ENCODE results near the gene PSENEN. TPM values are rescaled to one million over a fixed set of nuclear protein-coding genes. Genes with fewer than 3 reads are reported as not detected.

The PSENEN gene
- total RNA-seq, 1 experiment from 2014 or later = 42.9 TPM

DNA sequence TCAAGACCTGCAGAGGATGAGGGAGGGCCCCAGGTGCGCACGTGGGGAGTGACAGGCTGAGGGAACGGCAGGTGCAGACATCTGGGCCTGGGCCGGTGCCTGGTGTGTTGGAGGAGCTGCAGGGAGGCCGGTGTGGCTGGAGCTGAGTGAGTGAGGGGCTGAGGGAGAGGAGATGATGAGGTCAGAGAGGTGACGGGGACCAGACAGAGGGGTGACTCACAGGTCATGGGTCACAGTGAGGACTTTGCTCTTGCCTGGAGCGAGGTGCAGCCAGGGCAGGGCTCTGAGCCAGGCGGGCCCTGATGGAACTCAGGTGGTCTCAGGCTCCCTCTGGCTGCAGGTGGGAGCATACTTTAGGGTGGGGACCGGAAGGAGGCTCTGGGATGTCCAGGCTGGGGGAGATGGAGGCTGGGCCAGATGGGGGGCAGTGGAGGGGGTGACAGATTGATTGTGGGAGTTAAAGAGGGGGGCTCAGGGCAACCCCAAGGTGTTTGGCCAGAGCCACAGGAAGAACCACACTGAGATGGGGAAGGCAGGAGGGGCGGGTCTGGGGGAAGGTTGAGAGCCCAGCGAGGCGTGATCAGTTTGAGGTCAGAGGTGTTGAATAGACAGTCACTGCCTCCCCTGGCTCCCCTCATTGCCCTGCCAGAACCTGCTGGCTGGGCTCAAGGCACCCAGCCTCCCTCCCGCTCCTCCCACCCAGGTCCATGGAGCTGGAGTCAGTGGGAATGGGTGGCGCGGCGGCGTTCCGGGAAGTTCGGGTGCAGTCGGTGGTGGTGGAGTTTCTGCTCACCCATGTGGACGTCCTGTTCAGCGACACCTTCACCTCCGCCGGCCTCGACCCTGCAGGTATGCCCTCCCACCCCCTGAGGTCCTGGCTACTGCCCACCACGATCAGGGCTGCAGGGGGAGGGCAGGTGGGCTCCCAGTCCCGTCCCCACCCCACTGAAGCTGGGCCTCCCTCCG is 38.3 kb downstream of the PSENEN start:
- no peak overlapping the region for H3K27ac ChIP-seq (ENCODE audit: low read length)
- TF ChIP-seq, protein P1, sequence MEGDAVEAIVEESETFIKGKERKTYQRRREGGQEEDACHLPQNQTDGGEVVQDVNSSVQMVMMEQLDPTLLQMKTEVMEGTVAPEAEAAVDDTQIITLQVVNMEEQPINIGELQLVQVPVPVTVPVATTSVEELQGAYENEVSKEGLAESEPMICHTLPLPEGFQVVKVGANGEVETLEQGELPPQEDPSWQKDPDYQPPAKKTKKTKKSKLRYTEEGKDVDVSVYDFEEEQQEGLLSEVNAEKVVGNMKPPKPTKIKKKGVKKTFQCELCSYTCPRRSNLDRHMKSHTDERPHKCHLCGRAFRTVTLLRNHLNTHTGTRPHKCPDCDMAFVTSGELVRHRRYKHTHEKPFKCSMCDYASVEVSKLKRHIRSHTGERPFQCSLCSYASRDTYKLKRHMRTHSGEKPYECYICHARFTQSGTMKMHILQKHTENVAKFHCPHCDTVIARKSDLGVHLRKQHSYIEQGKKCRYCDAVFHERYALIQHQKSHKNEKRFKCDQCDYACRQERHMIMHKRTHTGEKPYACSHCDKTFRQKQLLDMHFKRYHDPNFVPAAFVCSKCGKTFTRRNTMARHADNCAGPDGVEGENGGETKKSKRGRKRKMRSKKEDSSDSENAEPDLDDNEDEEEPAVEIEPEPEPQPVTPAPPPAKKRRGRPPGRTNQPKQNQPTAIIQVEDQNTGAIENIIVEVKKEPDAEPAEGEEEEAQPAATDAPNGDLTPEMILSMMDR (conservative IDR thresholded peaks at IDR 0.05; ENCODE audit: low read depth, low read length) = no peak
- no peak for TF ChIP-seq EZH2 (IDR thresholded peaks at IDR 0.05; ENCODE audit: low read length, unreplicated experiment)
- no peak for TF ChIP-seq EZH2phosphoT487 (IDR thresholded peaks at IDR 0.05; ENCODE audit: borderline replicate concordance, low read length)
- H4K20me1 ChIP-seq (ENCODE audit: low read length) = no peaks in the 10 kb centered on the region
- no peaks in the 10 kb centered on the region for H3F3A ChIP-seq (ENCODE audit: low read length, unreplicated experiment)
- no peaks in the 10 kb centered on the region for H3K27me3 ChIP-seq (ENCODE audit: low read length)
- ChIA-PET POLR2A (ENCODE audit: unreplicated experiment) (no interaction called here), CTCF (no interaction called here)
- no TSS peak for BruUV-seq (replicated peaks)
- no peaks in the 10 kb centered on the region for H3K9me3 ChIP-seq (ENCODE audit: low read length)
- H3K4me1 ChIP-seq (ENCODE audit: insufficient read depth, low read length) = no peaks in the 10 kb centered on the region
- no peak overlapping the region for H3K9ac ChIP-seq (ENCODE audit: low read length)
- no peak for ATAC-seq
- no peak for DNase-seq
- no peaks in the 10 kb centered on the region for H3K36me3 ChIP-seq (ENCODE audit: low read depth, low read length)
- H3K4me2 ChIP-seq (ENCODE audit: low read length) = no peak overlapping the region
- H2AFZ ChIP-seq (ENCODE audit: low read length) = no peak overlapping the region
- no peak overlapping the region for H3K4me3 ChIP-seq (ENCODE audit: low read length)
- intact Hi-C loops (cut with micrococcal nuclease) = no loop called here
- H3K79me2 ChIP-seq (ENCODE audit: low read length) = no peaks in the 10 kb centered on the region
- no peaks in the 10 kb centered on the region for H3K9me2 ChIP-seq (replicated peaks; ENCODE audit: low read length)

DNA sequence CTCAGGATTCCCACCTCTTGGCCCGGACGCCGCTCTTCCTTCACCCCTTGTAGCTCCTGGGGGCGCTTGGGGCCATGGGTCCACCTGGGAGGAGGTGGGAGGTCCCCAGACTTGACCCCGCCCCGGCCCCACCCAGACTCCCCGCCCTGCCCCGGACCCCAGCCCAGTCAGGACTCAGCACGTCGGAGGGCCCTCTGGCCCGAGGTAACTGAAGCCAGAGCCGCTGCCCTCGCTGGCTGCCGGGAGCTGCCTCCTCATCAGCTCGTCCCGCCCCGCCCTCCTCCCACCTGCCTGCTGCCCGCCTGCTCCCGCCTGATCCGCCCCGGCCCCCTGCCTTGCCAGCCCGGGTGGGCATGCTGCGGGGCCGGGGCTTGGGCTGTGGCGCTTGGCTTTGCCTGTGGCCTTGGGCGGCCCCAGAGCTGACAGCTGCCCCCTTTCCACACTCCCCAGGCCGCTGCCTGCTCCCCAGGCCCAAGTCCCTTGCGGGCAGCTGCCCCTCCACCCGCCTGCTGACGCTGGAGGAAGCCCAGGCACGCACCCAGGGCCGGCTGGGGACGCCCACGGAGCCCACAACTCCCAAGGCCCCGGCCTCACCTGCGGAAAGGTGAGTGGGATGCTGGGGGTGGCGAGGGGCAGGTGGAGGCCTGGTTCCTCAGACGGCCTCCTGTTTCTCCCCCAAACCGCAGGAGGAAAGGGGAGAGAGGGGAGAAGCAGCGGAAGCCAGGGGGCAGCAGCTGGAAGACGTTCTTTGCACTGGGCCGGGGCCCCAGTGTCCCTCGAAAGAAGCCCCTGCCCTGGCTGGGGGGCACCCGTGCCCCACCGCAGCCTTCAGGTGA is 39.3 kb downstream of the PSENEN start:
- Histone ChIP-seq H3K79me2 (ENCODE audit: low read length) (no peaks in the 10 kb centered on the region), H3K4me1 (ENCODE audit: insufficient read depth, low read length) (no peaks in the 10 kb centered on the region), H3K36me3 (ENCODE audit: low read depth, low read length) (no peaks in the 10 kb centered on the region), H3K4me2 (ENCODE audit: low read length) (no peak overlapping the region), H3F3A (ENCODE audit: low read length, unreplicated experiment) (no peaks in the 10 kb centered on the region), H3K27me3 (ENCODE audit: low read length) (no peaks in the 10 kb centered on the region), H2AFZ (ENCODE audit: low read length) (no peak overlapping the region), H3K9ac (ENCODE audit: low read length) (no peak overlapping the region), H4K20me1 (ENCODE audit: low read length) (no peaks in the 10 kb centered on the region), H3K27ac (ENCODE audit: low read length) (no peak overlapping the region), H3K9me2 (replicated peaks; ENCODE audit: low read length) (no peaks in the 10 kb centered on the region), H3K4me3 (ENCODE audit: low read length) (no peak overlapping the region), H3K9me3 (ENCODE audit: low read length) (no peaks in the 10 kb centered on the region)
- TF ChIP-seq, protein P1 (conservative IDR thresholded peaks at IDR 0.05; ENCODE audit: low read depth, low read length) = no peak
- no peak for TF ChIP-seq EZH2phosphoT487 (IDR thresholded peaks at IDR 0.05; ENCODE audit: borderline replicate concordance, low read length)
- no peak for TF ChIP-seq EZH2 (IDR thresholded peaks at IDR 0.05; ENCODE audit: low read length, unreplicated experiment)
- ChIA-PET POLR2A (ENCODE audit: unreplicated experiment) (no interaction called here), CTCF (no interaction called here)
- no TSS peak for BruUV-seq (replicated peaks)
- no peak for ATAC-seq
- intact Hi-C loops (cut with micrococcal nuclease) = no loop called here
- DNase-seq = no peak
